Retinal pigment epithelial cell (primary cell): Measurements from ENCODE around the gene AK4.
"Not testable (repeated sequence)": the region's sequence is repeated elsewhere in the genome, so short reads cannot be mapped to it uniquely, and the experiment has no call there.

Experiments used
- DNase-seq: peaks from one replicate; pipeline ENCODE4 v3.0.0-alpha.2; 2010; ENCODE audit warnings: low read depth
- H3K4me3 ChIP-seq: 2 replicates; pipeline ENCODE4 v1.5.1; 2011; ENCODE audit warnings: mild to moderate bottlenecking, low read length, control low read depth, moderate library complexity
- CTCF ChIP-seq: conservative IDR thresholded peaks from 2 replicates; pipeline ENCODE4 v1.5.1; 2011; ENCODE audit warnings: low read depth, low read length, control low read depth, inconsistent platforms

Gene AK4

GRCh38 chr1:65113298-65113697, 34.7 kb upstream of the AK4 start:
- no peak for TF ChIP-seq CTCF
- H3K4me3 ChIP-seq = no peak overlapping the region
- no peak for DNase-seq

GRCh38 chr1:65114322-65114721, 33.7 kb upstream of the AK4 start:
- DNase-seq = no peak

GRCh38 chr1:65119951-65120350, 28.1 kb upstream of the AK4 start:
- no peak for DNase-seq
- TF ChIP-seq CTCF = no peak

More at GRCh38 chr1:65114322-65114721, 33.7 kb upstream of the AK4 start:
- no peak overlapping the region for H3K4me3 ChIP-seq
- TF ChIP-seq CTCF = no peak

GRCh38 chr1:65129104-65129503, 18.9 kb upstream of the AK4 start:
- not testable (repeated sequence) for H3K4me3 ChIP-seq, DNase-seq

More at GRCh38 chr1:65119951-65120350, 28.1 kb upstream of the AK4 start:
- no peak overlapping the region for H3K4me3 ChIP-seq

GRCh38 chr1:65138524-65138923, 9.5 kb upstream of the AK4 start:
- H3K4me3 ChIP-seq = no peak overlapping the region

GRCh38 chr1:65139793-65140192, 8.2 kb upstream of the AK4 start:
- not testable (repeated sequence) for H3K4me3 ChIP-seq, DNase-seq

More at GRCh38 chr1:65138524-65138923, 9.5 kb upstream of the AK4 start:
- DNase-seq = no peak
- no peak for TF ChIP-seq CTCF

- no peak for DNase-seq
- no peak overlapping the region for H3K4me3 ChIP-seq
- no peak for TF ChIP-seq CTCF
These were observed 6.6 kb upstream of the AK4 start for GRCh38 chr1:65141394-65141793.

GRCh38 chr1:65141918-65142317, 6.1 kb upstream of the AK4 start:
- TF ChIP-seq CTCF = no peak
- no peak overlapping the region for H3K4me3 ChIP-seq
- no peak for DNase-seq

- H3K4me3 ChIP-seq, DNase-seq: not testable (repeated sequence)
These were observed 4.8 kb upstream of the AK4 start for GRCh38 chr1:65143112-65143658.
